Measurements from ENCODE around the gene ARHGEF1.

DNA sequence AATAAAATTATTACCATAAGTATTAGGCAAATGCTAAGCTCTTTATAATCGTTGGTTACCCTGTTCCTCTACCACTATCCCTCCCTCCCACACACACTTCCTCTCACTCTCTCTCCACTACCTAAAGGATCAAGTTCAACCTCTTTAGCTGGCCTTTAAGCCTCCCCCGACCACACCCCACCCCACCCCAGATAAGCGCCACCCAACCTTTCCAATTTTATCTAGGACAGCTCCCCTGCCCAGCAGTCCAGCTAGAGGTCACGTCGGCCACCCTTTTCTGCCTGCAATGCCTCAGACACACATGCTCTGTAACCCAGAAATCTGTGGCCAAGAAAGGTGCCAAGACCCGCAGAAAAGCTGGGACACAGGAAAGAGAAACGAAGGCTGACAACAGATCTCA, 39.6 kb upstream of the ARHGEF1 start:
- no peak for TF ChIP-seq POLR2A (IDR thresholded peaks at IDR 0.05)
- TF ChIP-seq, protein P1, sequence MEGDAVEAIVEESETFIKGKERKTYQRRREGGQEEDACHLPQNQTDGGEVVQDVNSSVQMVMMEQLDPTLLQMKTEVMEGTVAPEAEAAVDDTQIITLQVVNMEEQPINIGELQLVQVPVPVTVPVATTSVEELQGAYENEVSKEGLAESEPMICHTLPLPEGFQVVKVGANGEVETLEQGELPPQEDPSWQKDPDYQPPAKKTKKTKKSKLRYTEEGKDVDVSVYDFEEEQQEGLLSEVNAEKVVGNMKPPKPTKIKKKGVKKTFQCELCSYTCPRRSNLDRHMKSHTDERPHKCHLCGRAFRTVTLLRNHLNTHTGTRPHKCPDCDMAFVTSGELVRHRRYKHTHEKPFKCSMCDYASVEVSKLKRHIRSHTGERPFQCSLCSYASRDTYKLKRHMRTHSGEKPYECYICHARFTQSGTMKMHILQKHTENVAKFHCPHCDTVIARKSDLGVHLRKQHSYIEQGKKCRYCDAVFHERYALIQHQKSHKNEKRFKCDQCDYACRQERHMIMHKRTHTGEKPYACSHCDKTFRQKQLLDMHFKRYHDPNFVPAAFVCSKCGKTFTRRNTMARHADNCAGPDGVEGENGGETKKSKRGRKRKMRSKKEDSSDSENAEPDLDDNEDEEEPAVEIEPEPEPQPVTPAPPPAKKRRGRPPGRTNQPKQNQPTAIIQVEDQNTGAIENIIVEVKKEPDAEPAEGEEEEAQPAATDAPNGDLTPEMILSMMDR (IDR thresholded peaks at IDR 0.05), result no peak

Data from heart left ventricle (tissue), 13 donors.